ENCODE data around the gene SLC4A8.

- TF ChIP-seq CTCF (IDR thresholded peaks at IDR 0.05) = no peak
- no peak for TF ChIP-seq POLR2A (IDR thresholded peaks at IDR 0.05)
Measured at GRCh38 chr12:51470116-51470515, 45.5 kb downstream of the SLC4A8 start.
